DOHH2 (cell line): ENCODE results near the gene DCXR.

ENCODE experiments used
- H3F3A ChIP-seq: fragments of 200-600 bp; sonication (generic), shearing (Covaris generic); 2 replicates; pipeline ENCODE4 v1.6.0; 2016; ENCODE audit warnings: antibody characterized with exemption, mild to moderate bottlenecking; ENCODE audit not compliant: control insufficient read depth, insufficient read depth
- H3K27ac ChIP-seq: fragments of 200-600 bp; sonication (generic); 2 replicates; pipeline ENCODE4 v1.5.1; 2014; ENCODE audit warnings: low read depth, mild to moderate bottlenecking, low read length, moderate library complexity
- H3K27me3 ChIP-seq: fragments of 200-600 bp; sonication (generic); 2 replicates; pipeline ENCODE4 v1.6.1; 2014; ENCODE audit warnings: mild to moderate bottlenecking, low read length, mixed read lengths; ENCODE audit not compliant: control insufficient read depth
- H3K36me3 ChIP-seq: fragments of 200-600 bp; sonication (generic); 2 replicates; pipeline ENCODE4 v1.6.1; 2014; ENCODE audit warnings: mild to moderate bottlenecking, low read length, moderate library complexity, mixed read lengths; ENCODE audit not compliant: control insufficient read depth
- H3K4me1 ChIP-seq: fragments of 200-600 bp; sonication (generic); 2 replicates; pipeline ENCODE4 v1.6.1; 2014; ENCODE audit warnings: mild to moderate bottlenecking, low read length, mixed read lengths; ENCODE audit not compliant: control insufficient read depth
- H3K4me2 ChIP-seq: fragments of 200-600 bp; sonication (generic); 2 replicates; pipeline ENCODE4 v1.6.0; 2014; ENCODE audit warnings: mild to moderate bottlenecking, low read length, moderate library complexity
- H3K4me3 ChIP-seq: fragments of 200-600 bp; sonication (generic); 2 replicates; pipeline ENCODE4 v1.5.1; 2014; ENCODE audit warnings: mild to moderate bottlenecking, low read length, mixed read lengths
- H3K79me2 ChIP-seq: fragments of 200-600 bp; sonication (generic); 2 replicates; pipeline ENCODE4 v1.6.1; 2014; ENCODE audit warnings: mild to moderate bottlenecking, low read length, mixed read lengths; ENCODE audit not compliant: control insufficient read depth
- H3K9me2 ChIP-seq: fragments of 200-600 bp; sonication (generic); replicated peaks from 2 replicates; pipeline ENCODE4 v1.6.1; 2014; ENCODE audit warnings: mild to moderate bottlenecking, low read length, mixed read lengths; ENCODE audit not compliant: control insufficient read depth
- H3K9me3 ChIP-seq: fragments of 200-600 bp; sonication (generic); 2 replicates; pipeline ENCODE4 v1.6.1; 2014; ENCODE audit warnings: antibody characterized with exemption, low read length, mixed read lengths; ENCODE audit not compliant: control insufficient read depth, insufficient read depth
- H4K20me1 ChIP-seq: fragments of 200-600 bp; sonication (generic); 2 replicates; pipeline ENCODE4 v1.6.0; 2014; ENCODE audit warnings: low read depth, mild to moderate bottlenecking, antibody characterized with exemption, low read length, moderate library complexity; ENCODE audit not compliant: control insufficient read depth, insufficient read depth
- EZH2phosphoT487 ChIP-seq: fragments of 200-600 bp; sonication (generic); IDR thresholded peaks from 2 replicates; pipeline ENCODE4 v1.6.1; 2017; ENCODE audit warnings: borderline replicate concordance, mild to moderate bottlenecking, antibody characterized with exemption, low read length, moderate library complexity, mixed read lengths
- TF ChIP-seq, protein P1 (sequence below): fragments of 200-600 bp; sonication (generic); IDR thresholded peaks from one replicate; pipeline ENCODE4 v1.5.1; 2014; ENCODE audit warnings: antibody characterized with exemption, mild to moderate bottlenecking, low read depth, low read length; ENCODE audit not compliant: poor library complexity, severe bottlenecking

Gene DCXR

DNA sequence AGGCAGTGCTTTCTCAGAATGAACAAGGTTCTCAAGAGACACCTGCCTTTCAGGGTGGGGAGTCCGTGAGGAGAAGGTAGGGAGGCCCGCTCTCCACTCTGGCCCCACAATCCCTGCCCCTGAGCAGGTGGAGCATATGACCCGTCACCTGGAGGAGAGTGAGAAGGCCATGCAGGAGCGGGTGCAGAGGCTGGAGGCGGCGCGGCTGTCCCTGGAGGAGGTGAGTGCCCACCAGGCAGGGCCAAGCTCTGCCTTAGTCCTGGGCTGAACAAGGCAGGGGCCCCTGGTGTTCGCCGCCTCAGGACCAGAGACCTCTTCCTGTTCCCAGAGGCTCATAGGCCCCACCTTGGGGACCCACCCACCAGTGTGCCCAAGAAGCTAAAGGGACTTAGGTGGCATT, 8.5 kb downstream of the DCXR start:
- H3K27me3 ChIP-seq: no peaks in the 10 kb centered on the region
- H3K4me3 ChIP-seq: no peak overlapping the region
- no peaks in the 10 kb centered on the region for H4K20me1 ChIP-seq
- H3K4me1 ChIP-seq: peaks cover 23% of the 10 kb centered on the region
- no peak overlapping the region for H3K27ac ChIP-seq
- H3K9me2 ChIP-seq: no peaks in the 10 kb centered on the region
- H3F3A ChIP-seq: no peaks in the 10 kb centered on the region; the same call in 1 of the 2 replicates
- no peaks in the 10 kb centered on the region for H3K9me3 ChIP-seq
- no peak for TF ChIP-seq EZH2phosphoT487
- TF ChIP-seq, protein P1, sequence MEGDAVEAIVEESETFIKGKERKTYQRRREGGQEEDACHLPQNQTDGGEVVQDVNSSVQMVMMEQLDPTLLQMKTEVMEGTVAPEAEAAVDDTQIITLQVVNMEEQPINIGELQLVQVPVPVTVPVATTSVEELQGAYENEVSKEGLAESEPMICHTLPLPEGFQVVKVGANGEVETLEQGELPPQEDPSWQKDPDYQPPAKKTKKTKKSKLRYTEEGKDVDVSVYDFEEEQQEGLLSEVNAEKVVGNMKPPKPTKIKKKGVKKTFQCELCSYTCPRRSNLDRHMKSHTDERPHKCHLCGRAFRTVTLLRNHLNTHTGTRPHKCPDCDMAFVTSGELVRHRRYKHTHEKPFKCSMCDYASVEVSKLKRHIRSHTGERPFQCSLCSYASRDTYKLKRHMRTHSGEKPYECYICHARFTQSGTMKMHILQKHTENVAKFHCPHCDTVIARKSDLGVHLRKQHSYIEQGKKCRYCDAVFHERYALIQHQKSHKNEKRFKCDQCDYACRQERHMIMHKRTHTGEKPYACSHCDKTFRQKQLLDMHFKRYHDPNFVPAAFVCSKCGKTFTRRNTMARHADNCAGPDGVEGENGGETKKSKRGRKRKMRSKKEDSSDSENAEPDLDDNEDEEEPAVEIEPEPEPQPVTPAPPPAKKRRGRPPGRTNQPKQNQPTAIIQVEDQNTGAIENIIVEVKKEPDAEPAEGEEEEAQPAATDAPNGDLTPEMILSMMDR: no peak
- peaks cover 3% of the 10 kb centered on the region; the same call in 1 of the 2 replicates for H3K36me3 ChIP-seq
- H3K4me2 ChIP-seq: no peak overlapping the region
- peaks cover 6% of the 10 kb centered on the region for H3K79me2 ChIP-seq

DNA sequence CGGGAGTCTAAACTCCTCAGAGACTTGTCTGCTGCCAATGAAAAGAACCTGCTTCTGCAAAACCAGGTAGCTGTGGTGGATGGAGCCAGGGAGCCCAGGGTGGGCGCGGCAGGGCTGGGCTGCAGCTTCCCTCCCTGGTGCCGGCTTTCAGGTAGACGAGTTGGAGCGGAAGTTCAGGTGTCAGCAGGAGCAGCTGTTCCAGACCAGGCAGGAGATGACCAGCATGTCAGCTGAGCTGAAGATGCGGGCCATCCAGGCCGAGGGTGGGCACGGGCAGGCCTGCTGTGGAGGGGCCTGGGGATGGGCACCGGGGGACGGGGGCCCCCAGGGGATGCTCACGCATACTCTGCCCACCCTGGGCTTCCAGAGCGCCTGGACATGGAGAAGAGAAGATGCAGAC, 9.3 kb downstream of the DCXR start:
- TF ChIP-seq, protein P1: no peak

DNA sequence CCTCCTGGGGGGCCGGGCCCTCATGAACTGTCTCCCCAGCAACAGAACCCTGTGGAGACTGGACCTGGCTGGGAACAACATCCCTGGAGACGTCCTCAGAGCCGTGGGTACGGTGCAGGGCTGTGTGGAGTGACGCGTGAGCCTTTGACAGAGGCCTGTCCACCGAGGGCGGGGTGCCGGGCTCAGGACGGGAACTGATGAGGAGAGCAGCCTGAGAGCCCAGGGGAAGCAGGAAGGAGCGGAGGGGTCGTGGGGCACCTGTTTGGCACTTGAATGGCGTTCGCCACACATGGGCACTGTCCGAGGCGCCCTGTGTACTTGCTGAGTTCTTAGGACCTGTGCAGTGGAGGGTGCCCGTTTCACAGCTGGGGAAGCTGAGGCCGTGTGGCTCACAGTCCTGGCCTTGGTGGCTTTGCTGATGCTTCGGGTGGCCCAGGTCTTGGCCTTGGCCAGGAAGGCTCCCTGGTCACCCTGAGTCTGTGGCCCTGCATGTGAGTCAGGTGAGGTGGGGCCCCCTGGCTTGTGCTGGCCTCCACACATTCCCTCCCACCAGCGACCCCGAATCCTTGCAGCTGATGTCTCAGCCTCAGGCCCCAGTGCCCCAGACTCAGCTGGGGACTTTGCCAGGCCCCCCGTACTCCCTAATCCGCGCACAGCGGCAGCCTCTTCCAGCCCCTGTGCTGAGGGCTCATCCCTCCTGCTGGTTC, 11.9 kb downstream of the DCXR start:
- no peak for TF ChIP-seq EZH2phosphoT487
- TF ChIP-seq, protein P1: no peak

More for the DNA sequence above, 9.3 kb downstream of the DCXR start:
- Histone ChIP-seq H3F3A (no peaks in the 10 kb centered on the region; the same call in 1 of the 2 replicates), H3K9me2 (no peaks in the 10 kb centered on the region), H3K9me3 (no peaks in the 10 kb centered on the region), H3K4me2 (no peak overlapping the region), H3K4me3 (no peak overlapping the region), H3K27ac (no peak overlapping the region), H3K27me3 (no peaks in the 10 kb centered on the region), H3K36me3 (peaks cover 3% of the 10 kb centered on the region; the same call in 1 of the 2 replicates), H3K79me2 (peaks cover 11% of the 10 kb centered on the region), H4K20me1 (no peaks in the 10 kb centered on the region), H3K4me1 (peaks cover 26% of the 10 kb centered on the region)

More for the DNA sequence above, 11.9 kb downstream of the DCXR start:
- Histone ChIP-seq H4K20me1 (peaks cover 1% of the 10 kb centered on the region; the same call in 1 of the 2 replicates), H3K79me2 (peaks cover 32% of the 10 kb centered on the region), H3K4me2 (no peak overlapping the region), H3F3A (no peaks in the 10 kb centered on the region), H3K4me3 (no peak overlapping the region), H3K27ac (no peak overlapping the region), H3K9me3 (no peaks in the 10 kb centered on the region), H3K27me3 (no peaks in the 10 kb centered on the region), H3K9me2 (no peaks in the 10 kb centered on the region), H3K36me3 (peaks cover 3% of the 10 kb centered on the region), H3K4me1 (peaks cover 26% of the 10 kb centered on the region)
